NAMALWA (cell line): ENCODE results near the gene SPSB4.
"Not testable (repeated sequence)": the region's sequence is repeated elsewhere in the genome, so short reads cannot be mapped to it uniquely, and the experiment has no call there.

Experiments used
- DNase-seq: peaks from one replicate; pipeline ENCODE4 v3.0.0-alpha.2; 2015; ENCODE audit warnings: low spot score

The SPSB4 gene

DNA sequence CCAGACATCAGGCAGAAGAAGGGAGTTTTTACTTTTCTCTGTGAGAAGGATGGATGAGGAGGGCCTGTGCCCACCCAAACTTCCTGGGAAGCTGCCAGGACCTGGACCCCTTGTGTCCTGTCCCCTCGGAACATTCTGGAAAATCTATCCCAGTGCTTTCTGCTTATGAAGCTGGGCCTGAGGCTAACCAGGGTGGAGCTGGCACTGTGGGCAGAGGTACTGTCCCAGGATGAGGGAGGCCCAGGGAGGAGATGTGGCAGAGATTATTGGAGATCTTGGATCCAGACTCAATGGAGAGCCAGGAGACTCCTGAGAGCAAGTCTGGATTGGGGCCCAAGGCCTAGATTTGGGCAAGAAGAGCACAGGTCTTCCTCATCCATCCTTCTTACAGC lies 44.4 kb downstream of the SPSB4 start:
- no peak for DNase-seq

DNA sequence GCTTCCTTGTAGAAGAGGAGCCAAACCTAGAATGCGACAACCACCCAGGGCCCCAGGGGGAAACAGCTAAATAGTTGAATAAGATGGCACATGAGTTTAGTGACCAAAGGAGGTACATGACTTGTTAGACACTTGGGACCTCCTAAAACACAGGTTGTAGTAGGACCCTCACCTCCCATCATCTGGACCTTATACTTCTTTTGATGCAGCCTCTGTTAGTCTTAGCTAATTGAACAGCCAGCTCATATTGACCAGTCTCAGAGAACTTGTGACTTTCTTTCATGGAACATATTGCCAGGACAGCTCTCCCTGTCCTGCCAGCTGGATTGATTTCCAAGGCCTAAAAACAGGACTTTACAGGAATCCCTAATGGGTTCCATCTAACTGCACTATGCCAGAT lies 45.0 kb downstream of the SPSB4 start:
- DNase-seq, result no peak

GRCh38 chr3:141096981-141097380 lies 45.8 kb downstream of the SPSB4 start:
- DNase-seq, result no peak

- no peak for DNase-seq
Measured at GRCh38 chr3:141100112-141100511, 49.0 kb downstream of the SPSB4 start.

DNA sequence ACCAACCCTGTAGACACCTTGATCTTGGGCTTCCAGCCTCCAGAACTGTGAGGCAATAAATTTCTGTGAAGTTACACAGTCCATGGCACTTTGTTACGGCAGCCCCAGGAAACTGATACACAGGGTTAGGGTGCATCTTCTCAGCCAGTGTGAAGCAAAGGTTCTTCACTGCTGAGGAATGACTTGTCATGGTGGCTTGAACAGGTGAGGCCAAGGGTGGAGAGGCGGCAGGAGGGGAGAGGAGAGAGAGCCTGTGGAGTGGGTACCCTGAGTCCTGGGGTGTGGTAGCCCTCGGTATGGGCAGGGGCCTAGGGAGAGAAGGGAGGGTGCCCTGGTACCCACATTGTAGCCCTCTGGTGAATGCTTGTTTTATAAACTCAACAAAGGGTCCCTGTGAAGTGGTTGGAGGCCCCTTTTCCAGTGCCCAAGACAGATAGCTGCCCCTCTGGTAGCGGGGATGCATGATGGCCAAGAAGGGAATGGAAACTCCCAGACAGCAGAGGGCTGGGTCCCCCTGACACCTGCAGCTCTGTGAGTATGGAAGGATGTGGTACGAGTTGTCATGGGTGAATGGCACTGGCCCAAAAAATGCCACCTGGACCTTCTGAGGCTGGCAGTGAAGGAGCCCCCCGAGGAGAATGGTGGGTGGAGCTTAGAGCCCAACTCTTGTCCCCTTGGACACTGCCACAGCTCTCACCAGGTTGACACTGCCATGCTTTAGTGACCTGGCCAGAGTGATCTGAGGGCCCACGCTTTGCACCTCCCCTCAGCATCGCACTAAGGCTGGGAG lies 49.6 kb downstream of the SPSB4 start:
- DNase-seq, result no peak

DNA sequence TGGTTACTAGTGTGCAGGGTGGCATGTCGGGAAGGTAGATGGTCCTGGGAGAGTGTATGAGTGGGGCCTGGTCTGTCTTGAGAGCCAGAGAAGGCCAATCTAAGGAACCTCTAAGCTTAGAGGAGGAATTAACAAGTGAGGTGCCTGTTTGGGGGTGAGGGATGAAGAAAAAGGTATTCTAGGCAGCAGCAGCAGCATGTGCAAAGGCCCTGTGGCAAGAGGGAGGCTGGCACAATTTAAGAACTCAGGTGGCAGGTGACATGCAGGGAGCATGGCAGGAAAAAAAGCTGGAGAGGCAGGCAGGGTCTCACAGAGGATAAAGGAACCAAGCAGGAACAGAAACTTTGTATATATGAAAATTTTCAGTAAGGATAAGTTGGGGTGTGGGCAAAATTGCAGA lies 51.2 kb downstream of the SPSB4 start:
- no peak for DNase-seq

DNA sequence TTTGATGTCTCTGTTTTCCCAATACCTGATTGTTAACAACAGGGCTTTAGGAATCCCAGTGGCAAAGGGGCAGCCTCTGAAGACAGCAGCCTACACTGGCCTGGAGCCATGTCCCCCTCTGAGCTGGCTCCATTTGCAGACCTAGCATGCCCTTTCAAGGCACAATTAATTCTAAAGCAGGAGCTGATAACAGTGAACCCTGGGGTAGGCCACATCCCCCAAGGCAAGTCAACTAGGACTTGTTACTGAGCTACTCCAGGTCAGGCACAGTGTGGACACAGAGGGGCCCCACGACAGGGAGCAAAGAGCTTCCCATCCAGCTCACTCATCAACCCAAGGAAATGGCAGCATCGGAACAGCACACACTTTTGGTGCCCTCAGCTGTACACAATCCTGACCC lies 51.9 kb downstream of the SPSB4 start:
- DNase-seq, result no peak

GRCh38 chr3:141103503-141103902 lies 52.4 kb downstream of the SPSB4 start:
- DNase-seq, result no peak

DNA sequence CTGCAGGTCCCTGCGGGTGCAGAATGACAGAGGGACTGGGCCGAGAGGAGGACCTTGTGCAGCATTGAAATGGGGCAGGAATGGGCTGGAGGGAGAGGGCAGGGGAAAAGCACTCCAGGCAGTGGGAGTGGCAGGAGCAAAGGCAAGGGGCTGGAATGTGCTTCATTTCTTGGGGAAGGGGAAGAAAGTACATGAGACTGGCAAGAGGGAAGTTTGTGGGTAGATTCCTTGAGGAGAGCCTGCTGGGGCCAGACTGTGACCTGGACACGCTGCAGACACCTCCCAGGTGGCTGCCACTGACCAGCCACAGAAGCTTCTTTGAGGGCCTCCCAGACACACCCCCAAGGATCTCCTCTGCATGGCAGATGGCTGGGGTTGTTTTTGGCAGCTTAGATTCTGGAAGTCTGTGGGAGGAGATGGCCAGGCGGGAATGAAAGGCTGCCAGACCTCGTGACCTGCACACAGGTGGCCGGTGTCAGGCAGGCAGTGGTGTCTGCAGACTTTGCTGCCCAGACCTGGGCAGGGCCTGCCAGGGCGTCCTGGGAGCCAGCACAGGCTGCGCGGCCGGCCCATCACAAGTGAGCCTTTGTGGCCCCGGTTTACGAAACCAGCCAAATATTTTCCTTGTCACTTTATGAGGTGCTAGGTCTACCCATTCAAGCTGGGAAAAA lies 53.1 kb downstream of the SPSB4 start:
- no peak for DNase-seq

GRCh38 chr3:141105828-141106628 lies 54.9 kb downstream of the SPSB4 start:
- DNase-seq, result peak; percentile 89

DNA sequence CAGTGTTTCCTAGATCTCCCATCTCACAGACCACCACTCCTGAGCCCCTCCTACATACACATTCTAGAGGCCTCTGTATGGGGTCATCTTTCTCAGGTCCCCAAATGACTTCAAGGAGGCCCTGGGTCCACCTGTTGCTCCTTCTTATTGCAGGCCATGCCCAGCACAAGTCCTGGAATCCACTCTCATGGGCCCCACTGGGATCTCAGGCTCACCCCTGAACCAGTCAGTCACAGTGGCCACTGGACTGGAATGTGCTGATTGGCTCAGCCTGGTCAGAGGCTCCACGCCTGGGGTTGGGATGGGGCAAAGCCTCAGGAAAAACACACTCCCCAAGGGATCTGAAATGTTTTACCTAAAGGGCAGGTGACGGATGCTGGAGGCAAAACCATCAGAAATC lies 55.7 kb downstream of the SPSB4 start:
- DNase-seq, result no peak

GRCh38 chr3:141108039-141108438 lies 56.9 kb downstream of the SPSB4 start:
- no peak for DNase-seq

GRCh38 chr3:141109751-141110150 lies 58.6 kb downstream of the SPSB4 start:
- DNase-seq, result no peak

DNA sequence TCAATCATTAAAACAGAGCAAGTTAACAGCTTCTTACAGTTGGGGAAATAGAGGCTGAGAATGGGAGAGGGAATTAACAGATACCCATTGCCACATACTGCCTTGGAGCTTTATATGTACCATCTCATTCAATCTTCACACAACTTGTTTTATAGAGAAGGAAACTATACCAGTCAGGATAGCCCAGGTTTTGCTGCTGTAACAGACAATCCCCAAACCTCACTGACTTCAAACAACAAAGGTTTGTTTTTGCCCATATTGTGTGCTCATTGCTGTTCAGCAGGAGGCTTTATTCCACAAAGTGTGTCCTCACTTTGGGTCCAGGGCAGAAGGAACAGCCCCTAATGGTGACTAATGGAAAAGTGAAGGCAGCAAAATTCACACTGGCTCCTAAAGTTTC lies 59.2 kb downstream of the SPSB4 start:
- no peak for DNase-seq

GRCh38 chr3:141111364-141112155 lies 60.4 kb downstream of the SPSB4 start:
- DNase-seq, result no peak

- DNase-seq, result no peak
Measured at GRCh38 chr3:141112686-141113297, 61.6 kb downstream of the SPSB4 start.

DNA sequence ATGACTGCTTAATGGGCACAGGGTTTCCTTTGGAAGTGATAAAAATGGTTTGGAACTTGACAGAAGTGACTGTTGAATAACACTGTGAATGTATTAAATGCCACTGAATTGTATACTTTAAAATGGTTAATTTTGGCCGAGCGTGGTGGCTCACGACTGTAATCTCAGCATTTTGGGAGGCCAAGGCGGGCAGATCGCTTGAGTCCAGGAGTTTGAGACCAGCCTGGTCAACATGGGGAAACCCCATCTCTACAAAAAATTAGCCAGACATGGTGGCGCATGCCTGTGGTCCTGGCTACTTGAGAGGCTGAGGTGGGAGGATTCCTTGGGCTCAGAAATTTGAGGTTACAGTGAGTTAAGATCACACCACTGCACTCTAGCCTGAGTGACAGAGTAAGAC lies 62.5 kb downstream of the SPSB4 start:
- DNase-seq, result not testable (repeated sequence)

DNA sequence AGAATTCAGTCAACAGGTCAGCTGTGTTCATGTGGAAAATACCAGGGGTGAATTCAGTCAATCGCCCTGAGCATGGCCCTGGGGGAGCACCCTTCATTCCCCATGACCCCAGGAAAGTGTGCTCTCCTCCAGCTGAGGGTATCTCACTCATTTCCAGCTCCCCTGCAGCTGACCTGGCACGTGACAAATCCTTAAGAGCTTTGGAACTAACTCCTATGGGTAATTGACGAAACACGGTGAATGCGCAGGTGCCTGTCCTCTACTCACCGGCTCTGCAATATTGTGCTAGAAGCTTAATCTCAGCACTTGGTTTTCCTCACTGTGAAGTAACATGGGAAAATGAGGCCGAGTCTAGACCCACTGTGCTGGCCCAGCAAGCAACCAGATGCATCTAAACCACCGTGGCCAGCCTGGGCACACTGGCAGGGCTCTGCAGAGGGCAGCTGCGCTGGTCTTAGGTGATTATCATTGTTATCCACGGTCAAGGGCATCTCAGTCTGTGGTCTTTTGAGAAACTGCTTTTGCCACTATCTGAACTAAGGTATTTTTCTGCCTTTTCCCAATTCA lies 63.1 kb downstream of the SPSB4 start:
- no peak for DNase-seq

GRCh38 chr3:141114816-141115460 lies 63.8 kb downstream of the SPSB4 start:
- peak; percentile 31 for DNase-seq

- no peak for DNase-seq
Measured at GRCh38 chr3:141115789-141116541, 64.8 kb downstream of the SPSB4 start.
